GM19463 (cell line): ENCODE measurements around the gene AP3B1.
"Not testable (repeated sequence)": the region's sequence is repeated elsewhere in the genome, so short reads cannot be mapped to it uniquely, and the experiment has no call there.

Experiments used
- ATAC-seq: cut with Tn5 transposase; IDR thresholded peaks from one replicate; pipeline ENCODE4 v1.9.1; 2021; ENCODE audit warnings: mild to moderate bottlenecking, moderate library complexity; ENCODE audit not compliant: unreplicated experiment

Gene AP3B1

DNA sequence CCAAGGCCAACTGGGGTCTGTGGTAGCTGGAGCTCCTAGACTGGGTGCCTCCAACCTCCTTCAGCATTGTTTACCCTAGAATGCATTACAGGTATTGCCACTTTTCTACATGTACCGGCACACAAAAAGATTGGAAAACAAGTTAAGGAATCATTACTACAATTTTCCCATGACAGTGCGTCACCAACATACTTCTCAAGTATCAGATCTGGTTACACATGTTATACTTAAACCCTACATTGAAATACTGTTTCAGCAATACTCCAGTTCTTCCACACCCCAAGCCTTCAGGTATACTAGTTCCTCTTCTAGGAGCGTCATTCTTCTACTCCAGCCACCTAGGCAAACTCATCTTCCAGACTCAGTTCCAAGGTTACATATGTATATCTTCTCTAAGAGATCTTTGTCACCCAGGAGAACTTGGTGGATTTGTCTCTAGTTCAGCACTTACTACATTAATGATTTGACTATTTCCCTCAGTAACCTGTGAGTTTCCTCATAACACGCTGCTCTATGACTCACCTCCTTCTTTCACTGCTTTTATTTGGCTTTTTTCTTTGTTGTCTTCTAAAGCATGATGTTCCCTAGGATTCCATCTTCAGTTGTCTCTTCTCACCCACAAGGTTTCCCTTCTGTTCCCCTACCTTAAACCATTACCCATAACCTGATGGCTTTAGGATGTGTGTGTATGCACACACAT is 217.0 kb downstream of the AP3B1 start:
- ATAC-seq: no peak

DNA sequence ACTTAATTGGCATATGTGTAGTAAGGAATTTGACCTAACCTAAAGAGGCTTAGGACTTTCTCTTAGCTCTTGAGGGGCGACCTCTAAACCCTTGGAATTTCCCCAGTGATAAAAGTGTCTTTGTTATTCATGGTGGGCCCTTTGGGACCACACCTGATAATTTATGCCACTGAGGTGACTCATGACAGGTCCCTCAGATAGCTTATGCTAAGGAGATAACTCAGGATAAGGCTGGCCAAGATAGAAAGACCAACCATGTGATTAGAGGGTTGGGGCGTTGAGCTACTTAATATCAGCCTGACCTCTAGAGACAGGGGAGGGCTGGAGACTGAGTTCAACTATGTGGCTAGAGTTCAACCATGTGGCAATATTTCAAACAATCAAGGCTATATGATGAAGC is 218.1 kb downstream of the AP3B1 start:
- ATAC-seq: no peak

- ATAC-seq: no peak
Measured at GRCh38 chr5:78075301-78075700, 219.2 kb downstream of the AP3B1 start.

DNA sequence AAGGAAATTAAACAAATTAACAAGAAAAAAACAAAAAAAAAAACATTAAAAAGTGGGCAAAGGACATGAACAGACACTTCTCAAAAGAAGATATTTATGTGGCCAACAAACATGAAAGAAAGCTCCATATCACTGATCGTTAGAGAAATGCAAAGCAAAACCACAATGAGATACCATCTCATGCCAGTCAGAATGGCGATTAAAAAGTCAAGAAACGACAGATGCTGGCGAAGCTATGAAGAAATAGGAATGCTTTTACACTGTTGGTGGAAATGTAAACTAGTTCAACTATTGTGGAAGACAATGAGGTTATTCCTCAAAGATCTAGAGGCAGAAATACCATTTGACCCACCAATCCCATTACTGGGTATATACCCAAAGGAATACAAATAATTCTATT is 223.8 kb downstream of the AP3B1 start:
- ATAC-seq: not testable (repeated sequence)

DNA sequence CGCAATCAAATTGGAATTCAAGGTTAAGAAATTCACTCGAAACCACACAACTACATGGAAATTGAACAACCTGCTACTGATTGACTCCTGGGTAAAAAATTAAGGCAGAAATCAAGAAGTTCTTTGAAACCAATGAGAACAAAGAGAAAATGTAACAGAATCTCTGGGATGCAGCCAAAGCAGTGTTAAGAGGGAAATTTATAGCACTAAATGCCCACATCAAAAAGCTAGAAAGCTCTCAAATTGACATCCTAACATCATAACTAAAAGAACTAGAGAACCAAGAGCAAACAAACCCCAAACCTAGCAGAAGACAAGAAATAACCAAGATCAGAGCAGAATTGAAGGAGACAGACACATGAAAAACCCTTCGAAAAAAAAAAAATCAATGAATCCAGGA is 226.9 kb downstream of the AP3B1 start:
- not testable (repeated sequence) for ATAC-seq

DNA sequence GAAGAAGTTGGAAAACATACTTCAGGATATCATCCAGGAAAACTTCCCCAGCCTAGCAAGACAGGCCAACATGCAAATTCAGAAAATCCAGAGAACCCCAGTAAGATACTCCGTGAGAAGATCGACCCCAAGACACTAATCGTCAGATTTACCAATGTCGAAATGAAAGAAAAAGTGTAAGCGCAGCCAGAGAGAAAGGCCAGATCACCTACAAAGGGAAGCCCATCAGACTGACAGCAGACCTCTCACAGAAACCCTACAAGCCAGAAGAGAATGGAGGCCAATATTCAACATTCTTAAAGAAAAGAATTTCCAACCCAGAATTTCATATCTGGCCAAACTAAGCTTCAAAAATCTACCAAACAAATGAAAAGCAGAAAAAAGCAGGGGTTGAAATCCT is 227.8 kb downstream of the AP3B1 start:
- not testable (repeated sequence) for ATAC-seq

GRCh38 chr5:78065663-78066062 is 228.8 kb downstream of the AP3B1 start:
- ATAC-seq: no peak

GRCh38 chr5:78064941-78065472 is 229.5 kb downstream of the AP3B1 start:
- ATAC-seq: no peak

- ATAC-seq: no peak
Measured at GRCh38 chr5:78063495-78063894, 231.0 kb downstream of the AP3B1 start.

DNA sequence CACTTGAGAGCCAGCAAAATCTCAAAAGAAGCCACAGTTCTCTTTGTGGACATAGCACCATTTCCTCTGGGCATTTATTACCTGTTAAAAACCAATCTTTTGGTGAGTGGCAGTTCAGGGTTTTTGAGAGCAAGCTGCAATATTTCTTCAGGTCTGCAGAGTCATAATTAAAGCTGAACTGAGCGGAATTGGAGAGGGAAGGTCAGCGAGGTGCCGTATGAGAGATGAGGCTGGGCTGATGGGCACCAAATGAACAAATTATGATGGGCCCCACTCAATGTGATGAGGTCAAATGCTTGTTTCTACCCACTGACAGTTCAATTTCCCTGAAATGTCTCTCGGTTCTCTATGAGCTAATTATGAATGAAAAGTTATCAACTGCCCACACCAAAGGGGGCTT is 231.9 kb downstream of the AP3B1 start:
- ATAC-seq: no peak

GRCh38 chr5:78060421-78060820 is 234.1 kb downstream of the AP3B1 start:
- no peak for ATAC-seq

DNA sequence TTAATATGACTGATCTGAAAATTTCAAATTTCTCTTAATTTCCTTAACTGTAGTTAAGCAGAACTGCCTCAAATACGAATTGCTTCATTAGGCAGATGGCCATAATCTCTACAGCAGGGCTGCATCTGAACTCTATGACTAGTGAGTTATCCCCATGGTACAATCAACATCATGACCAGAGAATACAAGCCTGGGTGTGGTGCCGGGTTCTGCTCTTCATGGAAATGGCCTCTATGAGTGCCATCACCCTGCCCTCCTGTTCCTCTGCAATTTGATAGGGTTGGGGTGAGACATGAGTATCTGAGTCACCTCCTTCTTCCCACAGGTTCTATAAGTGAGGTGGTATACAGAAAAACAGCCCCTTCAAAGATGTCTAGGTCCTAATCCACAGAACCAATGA is 235.9 kb downstream of the AP3B1 start:
- ATAC-seq: no peak

- no peak for ATAC-seq
Measured at GRCh38 chr5:78056901-78057514, 237.5 kb downstream of the AP3B1 start.

- ATAC-seq: no peak
Measured at GRCh38 chr5:78056053-78056452, 238.4 kb downstream of the AP3B1 start.

DNA sequence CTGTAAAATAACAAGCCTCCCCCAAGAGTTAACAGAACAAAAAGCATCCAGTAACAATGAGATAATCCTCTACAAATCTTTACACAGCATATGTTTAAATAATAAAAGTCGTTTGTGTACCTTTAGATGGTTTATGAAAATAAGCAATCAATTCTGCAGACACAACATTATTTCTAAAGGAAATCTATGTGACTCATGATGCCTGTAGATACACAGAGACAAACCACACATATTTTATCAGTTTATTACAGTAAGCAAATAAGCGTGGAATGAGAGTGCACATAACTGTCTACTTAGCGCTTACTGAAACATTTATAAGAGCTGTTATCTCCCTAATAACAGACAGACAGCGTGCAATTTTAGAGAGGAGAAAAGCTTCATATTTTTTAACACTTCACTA is 243.6 kb downstream of the AP3B1 start:
- no peak for ATAC-seq

- ATAC-seq: not testable (repeated sequence)
Measured at GRCh38 chr5:78046823-78047222, 247.7 kb downstream of the AP3B1 start.

DNA sequence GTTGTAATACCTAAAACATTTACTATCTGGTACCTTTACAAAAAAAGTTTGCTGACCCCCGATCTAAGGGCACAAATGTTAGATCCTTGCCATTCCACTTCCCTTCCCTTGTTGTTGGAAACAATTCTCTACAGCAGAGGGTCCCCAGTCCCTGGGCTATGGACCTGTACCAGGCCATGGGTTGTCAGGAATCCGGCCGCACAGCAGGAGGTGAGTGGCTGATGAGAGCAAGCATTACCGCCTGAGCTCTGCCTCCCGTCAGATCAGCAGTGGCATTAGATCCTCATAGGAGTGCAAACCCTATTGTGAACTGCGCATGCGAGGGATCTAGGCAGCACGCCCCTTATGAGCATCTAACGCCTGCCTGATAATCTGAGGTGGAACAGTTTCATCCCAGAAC is 248.5 kb downstream of the AP3B1 start:
- no peak for ATAC-seq

DNA sequence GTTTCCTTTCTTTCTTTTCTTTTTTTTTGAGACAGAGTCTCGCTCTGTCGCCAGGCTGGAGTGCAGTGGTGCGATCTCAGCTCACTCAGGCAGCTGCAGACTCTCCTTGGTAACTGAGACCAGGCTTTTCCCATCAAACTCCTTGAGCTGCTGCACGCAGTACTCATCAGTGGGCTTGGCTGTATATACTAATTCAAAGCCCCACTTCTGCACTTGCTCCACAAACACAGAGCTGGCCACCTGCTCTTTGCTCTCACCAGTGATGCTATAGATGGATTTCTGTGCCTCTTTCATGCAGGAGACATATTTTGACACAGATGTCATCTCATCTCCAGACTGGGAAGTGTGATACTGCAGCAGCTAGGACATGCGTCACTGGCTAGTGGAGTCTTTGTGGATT is 252.7 kb downstream of the AP3B1 start:
- ATAC-seq: no peak

GRCh38 chr5:78025540-78025939 is 269.0 kb downstream of the AP3B1 start:
- ATAC-seq: no peak

- ATAC-seq: no peak
Measured at GRCh38 chr5:78019744-78020143, 274.8 kb downstream of the AP3B1 start.

GRCh38 chr5:78016863-78017529 is 277.5 kb downstream of the AP3B1 start:
- no peak for ATAC-seq

DNA sequence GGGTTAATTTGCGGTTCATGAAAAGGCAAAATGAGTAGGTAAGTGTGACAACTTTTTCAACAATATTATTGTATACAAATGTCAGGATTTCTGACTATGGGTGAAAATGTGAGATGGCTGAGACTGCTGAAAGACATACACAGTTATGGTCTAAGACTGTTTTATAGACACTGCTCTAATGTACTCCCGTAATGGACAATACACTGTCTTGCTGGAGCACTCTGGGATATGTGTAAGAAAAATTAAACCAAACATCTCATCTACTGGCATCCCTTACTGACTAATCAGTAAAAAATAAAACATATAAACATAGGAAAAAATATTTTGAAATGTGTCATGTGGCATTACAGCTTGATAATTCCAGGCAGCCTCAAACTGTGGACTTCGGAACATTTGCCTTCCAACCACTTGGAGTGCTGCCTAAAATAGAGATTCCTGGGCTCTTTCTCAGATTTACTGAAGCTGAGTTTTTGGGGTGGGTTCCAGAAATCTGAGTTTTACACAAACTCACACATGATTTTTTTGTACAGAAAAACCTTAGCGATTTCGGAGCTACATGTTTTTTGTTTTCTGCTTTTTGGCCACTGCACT is 284.5 kb downstream of the AP3B1 start:
- ATAC-seq: no peak
